Mucosa of gallbladder (tissue), 1 donor: Measurements from ENCODE around the gene USP3. TPM values are rescaled to one million over a fixed set of nuclear protein-coding genes. Genes with fewer than 3 reads are reported as not detected.
"Not testable (repeated sequence)": the region's sequence is repeated elsewhere in the genome, so short reads cannot be mapped to it uniquely, and the experiment has no call there.

ENCODE experiments used
- DNase-seq: peaks from one replicate; pipeline ENCODE4 v3.0.0-alpha.2; 2020; ENCODE audit warnings: low spot score
- total RNA-seq: library from RNA; stranded (reverse); gene quantifications from one replicate; pipeline ENCODE4 v1.2.1, GENCODE V29; 2021
- donor health status: DM: no; HTN: no; CAD: no.

USP3 gene
- total RNA-seq, 1 donor from 2014 or later, result 81.2 TPM

DNA sequence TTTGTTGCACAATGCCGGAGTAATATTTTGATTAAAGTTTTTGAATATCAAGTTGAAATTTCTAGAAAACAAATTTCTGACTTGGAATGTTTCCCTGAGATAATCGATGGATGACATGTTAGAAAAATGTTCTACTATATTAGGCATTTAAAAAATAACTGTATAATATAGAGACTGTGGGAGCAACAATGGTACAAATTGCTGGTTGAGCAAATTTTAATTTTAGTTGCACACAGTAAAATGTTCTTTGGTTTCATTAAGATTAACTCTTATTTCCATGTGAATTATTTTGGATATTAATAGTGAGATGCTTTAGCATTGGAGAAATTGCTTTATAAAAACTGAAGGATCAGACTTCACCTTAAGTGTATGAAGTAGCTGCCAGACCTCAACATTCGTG lies 9.3 kb downstream of the USP3 start:
- no peak for DNase-seq

DNA sequence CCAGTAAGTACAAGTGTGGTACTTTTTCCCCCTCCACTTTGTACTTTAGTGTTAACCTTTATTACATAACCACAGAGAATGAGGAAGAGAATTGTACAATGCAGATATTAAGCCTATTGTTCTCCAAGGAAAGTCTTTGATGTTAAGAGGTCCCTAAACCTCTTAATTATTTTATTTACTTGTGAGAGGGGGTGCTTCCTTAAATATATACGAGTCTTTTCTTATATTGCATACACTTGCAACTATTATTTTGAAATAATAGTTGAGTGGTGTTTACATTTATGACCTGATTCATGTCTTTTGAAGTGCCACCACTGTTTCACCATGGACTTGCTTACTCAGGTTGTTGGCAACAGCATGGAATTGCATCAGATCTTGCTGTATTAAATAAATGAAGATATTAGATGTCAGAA lies 10.1 kb downstream of the USP3 start:
- no peak for DNase-seq

DNA sequence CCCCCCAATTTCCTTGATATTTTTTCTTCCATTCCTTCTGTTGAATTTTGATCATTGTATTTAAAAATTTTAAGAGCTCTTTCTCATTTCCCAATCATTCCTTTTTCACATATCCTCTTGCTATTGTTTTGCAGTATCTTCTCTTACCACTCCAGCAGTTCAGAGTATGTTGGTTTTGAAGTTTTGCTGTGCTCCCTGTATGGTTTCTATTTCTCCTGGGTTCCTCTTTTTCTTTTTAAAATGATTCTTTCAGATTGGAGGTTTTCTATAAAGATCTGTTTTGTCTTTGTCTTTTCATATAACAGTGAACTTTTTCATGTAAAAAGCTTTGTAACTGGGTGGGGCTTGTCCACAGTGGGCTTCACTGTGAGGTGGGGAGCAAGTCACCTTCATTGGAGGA lies 12.8 kb downstream of the USP3 start:
- no peak for DNase-seq

DNA sequence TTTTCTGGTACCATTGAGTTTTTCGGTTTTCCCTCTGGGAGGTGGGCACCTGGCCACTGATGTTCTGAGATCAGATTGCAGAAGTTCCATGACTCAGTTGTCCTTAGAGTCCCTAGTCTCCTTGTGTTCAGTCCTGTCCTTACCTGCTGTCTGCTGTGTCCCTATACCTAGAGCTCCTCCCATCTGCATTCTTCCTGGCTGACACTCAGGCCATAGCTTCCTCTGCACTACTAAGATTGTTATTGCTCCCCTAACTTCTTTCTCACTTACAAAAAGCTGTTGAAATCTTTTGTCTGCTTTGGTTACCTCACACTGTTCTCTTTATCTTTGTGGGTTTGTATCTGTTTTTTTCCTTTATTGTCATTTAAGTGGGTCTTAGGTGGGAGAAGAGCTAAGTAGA lies 13.2 kb downstream of the USP3 start:
- DNase-seq, result no peak

DNA sequence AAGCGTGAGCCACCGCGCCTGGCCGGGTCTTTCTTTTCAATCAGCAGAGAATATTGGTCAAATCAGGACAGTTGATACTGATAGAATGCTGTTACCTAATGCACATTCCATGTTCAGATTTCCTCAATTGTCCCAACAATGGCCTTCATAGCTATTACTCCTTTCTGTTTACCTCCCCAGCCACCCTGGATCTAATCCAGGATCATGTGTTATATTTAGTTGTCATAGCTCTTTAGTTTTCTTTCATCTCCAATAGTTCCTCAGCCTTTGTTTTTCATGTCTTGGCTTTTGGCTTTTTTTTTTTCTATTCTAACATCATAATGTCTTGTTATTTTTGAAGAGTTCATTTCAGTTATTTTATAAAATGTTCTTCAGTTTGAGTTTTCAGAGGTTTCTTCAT lies 14.6 kb downstream of the USP3 start:
- no peak for DNase-seq

DNA sequence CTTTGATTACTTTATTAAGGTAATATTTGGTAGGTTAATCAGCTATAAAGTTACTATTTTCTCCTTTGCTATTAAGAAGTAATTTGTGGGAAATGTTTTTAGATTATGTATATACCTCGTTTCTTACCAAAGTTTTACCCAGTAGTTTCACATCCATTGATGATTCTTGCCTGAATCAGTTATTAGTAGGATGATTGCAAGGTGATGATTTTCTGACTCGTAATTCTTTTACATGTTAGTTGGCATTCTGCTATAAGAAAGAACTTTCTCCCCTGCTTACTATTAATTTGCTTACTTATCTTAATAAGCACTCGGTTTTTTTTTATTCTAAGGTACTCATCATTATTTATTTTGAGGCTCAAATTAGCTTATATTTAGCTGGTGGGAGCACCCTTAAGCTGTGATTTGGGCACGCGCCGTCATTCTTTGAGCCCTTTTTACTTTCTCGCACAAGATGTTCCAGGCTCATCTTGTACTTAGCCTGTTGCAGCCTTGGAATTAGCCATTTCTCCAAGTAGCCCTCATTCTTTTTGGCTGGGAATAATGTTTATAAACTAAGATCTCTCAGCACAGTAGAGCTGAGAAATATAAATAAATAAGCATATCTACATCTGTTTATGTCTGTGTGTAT lies 15.3 kb downstream of the USP3 start:
- DNase-seq, result no peak

DNA sequence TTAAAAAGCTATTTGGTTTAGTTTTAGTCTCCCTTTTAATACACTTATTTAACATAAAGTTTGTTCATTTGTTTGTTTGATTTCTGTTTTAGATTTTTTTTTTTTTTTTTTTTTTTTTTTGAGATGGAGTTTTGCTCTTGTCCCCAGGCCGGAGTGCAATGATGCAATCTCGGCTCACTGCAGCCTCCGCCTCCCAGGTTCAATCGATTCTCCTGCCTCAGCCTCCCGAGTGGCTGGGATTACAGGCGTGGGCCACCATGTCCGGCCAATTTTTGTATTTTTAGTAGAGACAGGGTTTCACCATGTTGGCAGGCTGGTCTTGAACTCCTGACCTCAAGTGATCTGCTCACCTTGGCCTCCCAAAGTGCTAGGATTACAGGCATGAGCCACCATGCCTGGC lies 16.1 kb downstream of the USP3 start:
- DNase-seq, result not testable (repeated sequence)

DNA sequence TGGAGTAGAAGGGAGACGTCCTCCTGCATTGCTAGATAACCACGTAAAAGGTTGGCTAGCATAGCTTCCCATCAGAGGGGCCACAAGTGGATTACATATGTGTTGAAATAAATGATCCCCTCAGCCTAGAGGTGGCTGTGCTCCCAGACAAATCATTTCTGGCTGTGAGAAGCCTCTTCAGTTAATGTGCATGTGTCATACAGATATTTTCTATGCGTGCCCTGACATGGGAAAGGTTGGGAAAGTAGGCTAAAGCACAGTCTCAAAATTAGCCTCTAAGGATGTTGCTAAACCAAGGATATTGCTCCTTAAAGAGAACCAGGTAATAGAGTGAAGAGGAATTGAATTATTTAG lies 17.8 kb downstream of the USP3 start:
- no peak for DNase-seq

DNA sequence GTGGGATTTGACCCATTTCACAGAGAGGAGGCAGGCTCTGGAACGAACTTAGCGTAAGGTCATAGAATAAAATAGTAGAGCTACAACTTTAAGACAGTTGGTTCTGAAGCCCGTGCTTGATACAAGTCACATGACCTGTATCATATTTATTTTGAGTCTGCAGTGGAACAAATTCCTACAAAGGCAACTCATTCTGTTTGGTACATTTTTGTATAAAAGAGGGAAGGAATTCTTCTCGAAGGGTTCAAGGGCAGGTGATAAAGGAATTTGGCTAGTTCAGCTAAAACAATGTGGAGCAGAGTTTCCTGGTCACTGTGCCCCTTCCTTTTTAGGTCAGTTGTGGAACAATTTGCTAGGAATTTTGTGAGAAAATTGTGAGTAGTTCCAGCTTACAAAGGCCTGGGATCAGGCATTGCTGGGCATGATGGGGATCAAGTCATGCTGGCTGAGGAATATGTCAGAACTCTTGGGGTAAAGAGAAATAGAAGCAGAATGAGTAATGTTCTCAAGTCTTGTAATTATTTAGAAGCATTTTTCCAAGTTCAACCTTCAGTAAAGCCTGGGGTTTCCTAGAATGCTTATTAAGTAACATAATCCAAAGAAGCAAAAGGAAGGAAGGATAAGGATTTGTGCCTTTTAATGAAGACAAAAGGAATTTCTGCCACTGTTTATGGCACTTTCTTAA lies 19.1 kb downstream of the USP3 start:
- DNase-seq, result no peak

DNA sequence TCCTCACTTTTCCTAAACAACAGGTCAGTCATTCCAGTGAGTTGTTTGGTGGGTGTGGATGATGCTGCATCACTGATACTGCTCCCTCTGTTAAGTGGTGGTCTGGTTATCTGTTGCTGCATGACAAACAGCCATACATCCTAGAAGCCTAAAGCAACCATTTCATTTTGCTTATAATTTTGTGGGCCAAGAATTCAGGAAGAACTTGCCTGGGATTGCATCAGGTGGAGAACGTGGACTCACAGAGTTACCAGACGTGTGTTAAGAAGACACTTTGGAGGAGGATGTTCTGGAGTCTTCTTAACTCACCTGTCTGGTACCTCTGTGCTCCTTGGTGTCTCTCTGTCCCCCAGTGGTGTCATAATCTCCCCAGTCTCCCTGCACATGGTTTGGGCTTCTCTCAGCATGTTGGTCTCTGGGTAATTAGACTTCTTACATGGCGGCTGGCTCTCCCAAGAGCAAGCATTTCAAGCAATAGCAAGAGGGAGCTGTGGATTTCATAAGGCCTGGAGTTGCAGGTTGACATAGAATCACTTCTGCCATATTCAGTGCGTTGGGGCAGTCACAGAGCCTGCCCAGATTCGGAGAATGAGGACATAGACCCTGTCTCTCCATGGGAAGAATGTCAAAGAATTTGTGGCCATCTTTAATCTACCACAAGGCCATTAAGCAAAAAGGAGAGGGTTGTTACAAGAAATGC lies 20.1 kb downstream of the USP3 start:
- no peak for DNase-seq

DNA sequence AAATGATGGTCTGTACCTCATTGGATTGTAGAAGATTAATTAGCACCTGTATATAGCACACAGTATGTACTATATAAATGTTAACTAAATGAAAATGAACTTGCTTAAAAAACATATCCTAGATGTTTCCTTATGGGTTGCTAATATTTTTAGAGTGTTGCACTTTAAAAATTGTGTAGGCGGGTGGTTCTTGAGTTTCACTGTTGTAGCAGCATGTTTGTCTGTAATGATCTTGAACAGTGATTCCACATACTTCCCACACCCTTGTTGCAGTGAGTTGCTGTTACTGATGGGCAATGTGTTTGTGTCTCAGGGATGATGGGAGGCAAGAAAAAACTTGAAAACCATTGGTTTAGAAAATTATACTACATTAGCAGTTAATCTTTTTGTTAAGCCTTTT lies 22.0 kb downstream of the USP3 start:
- no peak for DNase-seq

DNA sequence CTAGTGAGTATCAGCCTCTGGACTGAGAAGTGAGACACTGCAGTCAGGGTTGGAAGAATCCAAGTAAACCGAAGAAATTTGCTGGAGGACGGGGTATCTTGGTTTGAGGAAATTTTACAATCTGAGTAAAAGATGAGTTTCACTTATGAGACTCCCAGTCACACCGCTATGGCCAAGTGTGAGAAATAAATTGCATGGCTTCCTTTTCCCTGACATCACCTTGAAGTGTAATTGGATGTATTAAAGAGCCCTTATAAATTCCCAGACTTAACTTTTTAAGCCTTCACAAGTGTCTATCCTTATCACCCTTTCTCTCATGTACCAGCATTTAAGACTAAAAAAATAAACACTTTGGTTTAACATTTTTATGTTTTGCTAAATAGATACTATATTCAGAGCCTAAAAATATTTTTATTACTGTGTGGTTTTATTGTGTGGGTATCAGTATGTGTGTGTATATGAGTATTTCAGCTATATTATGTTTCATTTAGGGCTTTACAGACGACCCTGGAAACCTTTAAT lies 23.8 kb downstream of the USP3 start:
- DNase-seq, result no peak

DNA sequence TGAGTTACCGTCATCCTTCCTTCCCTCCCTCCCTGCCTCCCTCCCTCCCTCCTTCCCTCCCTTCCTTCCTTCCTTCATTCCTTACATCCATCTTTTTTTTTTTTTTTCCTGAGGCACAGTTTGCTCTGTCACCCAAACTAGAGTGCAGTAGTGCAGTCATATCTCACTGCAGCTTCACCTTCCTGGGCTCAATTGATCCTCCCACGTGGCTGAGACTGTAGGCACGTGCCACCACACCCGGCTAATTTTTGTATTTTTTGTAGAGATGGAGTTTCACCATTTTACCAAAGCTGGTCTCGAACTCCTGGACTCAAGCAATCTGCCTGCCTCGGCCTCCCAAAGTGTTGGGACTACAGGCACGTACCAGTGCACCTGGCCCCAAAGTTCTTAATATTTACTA lies 25.8 kb downstream of the USP3 start:
- DNase-seq, result no peak

DNA sequence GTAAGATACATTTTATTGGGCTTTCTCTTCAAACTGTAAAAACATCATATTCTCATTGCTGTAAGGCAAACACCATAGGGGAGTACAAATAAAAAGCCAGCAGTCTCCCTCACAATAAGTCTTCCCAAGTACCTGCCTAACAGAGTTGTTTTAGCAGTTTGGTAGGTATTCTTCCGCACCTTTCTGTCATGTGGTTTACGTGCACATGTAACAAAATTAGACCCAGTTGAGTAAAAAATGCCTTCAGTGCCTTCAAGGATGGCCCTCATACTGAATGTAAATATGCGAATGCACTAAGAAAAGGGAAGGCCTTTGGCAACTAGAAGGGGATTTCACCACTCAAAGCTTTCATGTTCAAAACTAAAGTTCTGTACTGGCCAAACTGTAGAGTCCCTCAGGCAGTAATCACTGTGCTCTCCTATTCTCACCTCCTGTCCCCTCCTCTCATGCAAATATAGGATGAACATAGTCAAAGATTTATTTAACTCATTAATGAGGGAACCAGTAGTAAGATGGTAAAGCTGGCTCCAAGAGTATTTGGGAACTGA lies 26.4 kb downstream of the USP3 start:
- no peak for DNase-seq

DNA sequence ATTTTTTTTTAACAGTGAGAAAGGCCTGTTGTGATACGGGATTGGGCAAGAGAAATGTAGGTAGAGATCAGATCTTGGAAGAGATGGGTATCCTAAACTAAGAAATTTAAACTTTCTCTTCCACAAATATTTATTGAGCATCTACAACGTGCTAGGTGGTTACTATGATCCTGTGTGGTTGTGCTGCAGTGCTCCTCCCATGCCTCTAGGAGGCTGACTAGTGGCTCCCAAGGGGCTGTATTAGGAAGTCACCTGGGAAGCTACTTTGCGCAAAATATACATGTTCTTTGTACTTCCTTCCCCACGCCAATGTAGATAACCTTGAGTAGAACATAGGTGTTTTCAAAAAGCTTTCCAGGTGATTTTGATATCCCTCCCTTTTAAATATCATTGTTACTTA lies 27.2 kb downstream of the USP3 start:
- DNase-seq, result no peak

DNA sequence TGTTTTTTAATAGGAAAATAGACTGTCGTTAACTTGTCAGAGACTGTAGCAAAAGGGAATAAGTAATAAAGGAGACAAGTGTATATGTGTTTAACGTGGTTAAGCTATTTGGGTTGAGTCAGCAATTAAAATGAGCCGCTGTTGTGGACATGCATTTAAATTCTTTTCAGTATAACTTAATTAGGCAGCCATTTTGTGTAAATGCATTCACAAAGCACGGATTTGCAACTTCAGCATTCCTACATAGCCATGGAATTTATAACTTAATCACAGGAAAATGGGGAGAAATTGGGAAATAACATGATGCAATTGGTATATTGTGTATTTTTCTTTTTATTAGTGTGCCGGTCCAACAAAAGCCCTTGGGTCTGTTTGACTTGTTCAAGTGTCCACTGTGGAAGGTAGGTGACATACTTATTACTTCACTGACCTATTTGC lies 27.9 kb downstream of the USP3 start:
- no peak for DNase-seq

DNA sequence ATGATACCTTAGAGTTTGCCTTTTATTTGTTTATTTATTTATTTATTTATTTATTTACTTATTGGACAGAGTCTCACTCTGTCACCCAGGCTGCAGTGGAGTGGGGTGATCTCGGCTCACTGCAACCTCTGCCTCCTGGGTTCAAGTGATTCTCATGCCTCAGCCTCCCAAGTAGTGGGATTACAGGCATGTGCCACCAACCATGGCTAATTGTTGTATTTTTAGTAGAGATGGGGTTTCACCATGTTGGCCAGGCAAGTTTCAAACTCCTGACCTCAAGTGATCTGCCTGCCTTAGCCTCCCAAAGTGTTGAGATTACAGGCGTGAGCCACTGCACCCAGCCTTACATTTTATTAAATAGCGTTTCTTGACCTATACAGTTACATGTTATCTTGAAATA lies 30.5 kb downstream of the USP3 start:
- DNase-seq, result not testable (repeated sequence)

DNA sequence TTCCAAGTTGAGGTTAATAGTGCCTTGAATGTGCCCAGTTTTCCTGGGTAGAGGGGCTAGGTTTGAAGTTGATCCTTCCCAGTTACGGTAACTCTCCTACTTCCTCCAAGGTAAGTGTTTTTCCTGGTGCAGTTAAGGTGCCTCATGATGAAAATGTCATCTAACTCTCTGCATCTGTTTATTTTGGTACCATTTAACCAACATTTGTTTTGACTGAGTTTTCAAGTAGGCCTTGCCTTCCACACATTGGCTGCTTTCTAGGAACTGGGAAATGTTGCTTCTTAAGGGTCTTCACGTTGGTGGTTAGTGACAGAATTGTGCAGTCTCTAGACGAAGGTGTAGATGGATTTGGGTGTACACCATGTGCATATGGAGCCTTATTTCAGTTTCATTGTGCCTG lies 31.3 kb downstream of the USP3 start:
- no peak for DNase-seq

DNA sequence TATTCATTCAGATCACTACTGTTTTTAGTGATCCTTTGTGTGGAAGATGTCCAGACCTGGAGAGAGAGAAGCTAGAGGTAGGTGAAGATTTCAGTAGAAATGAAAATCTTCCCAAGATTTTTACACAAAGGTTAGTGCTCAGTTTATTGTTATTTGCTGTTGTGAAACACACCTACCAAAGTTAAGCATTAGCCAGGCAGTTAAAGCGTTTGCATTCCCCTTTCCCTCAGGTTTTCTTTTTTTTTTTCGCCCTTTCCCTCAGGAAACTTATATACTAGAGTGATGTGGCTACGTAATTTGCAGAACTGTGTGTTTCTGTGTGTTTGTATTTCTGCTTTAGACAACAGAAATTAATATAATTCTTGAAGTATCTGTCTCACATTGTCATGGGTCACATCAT lies 34.5 kb downstream of the USP3 start:
- no peak for DNase-seq

DNA sequence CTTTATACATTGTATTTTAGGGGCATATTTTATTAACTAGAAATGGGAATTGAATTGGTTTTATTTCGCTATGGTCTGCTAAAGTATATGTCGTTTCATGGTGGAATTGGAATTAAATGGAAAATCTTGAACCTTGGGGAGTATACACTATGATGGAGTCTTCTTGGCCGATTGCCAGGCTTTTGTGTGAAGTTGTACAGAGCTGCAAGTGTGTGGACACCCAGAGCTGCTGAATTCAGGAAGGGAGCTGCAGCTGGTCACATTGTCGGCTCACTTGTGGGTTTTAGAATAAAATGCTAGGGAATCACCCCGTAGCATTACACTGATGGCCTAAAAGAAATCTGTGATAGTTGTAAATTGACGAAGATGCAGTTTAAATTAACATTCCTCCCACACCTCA lies 35.1 kb downstream of the USP3 start:
- no peak for DNase-seq

DNA sequence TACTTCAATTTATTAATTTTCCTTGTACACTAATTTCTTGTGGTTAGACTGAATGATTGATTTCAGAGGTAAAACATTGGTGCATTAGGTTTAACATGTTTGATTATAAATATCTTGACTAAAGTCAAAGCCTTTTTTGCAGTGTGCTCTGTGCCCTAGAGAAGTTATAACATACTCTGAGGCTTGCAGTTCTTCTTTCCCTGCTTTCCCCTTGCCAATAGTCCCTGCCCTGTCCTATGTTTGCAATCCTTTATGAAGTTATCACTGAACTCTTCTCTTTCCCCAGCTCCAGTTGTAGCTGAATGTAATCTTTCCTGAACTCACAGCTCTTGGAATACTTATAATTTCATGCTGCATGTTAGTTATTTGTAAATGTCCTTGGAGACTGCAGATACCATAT lies 35.6 kb downstream of the USP3 start:
- DNase-seq, result no peak

DNA sequence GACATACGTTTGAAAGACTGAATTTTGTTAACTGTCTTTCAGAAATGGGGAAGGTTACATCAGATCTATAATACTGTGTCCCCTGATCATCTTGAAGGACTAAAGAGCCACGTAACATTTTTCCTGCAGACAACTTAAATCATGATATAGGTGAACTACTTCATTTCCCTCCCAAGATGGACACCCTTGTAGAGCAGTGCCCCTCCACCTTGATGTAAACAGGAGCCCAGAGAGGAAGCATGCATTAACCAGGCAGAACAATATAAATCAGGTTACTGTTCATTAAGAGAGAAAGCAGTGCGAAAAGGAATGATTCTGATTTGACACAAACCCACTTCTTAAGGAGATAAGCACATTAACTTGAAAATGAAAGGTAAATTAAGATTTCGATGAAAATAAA lies 36.1 kb downstream of the USP3 start:
- no peak for DNase-seq
